K562 (cell line): ENCODE data around the gene MAPKAPK3. TPM values are rescaled to one million over a fixed set of nuclear protein-coding genes. Genes with fewer than 3 reads are reported as not detected.

Experiments used
- ARNT ChIP-seq, 2 experiments: fragments of 450-650 bp; IDR thresholded peaks; 2 replicates each; pipeline ENCODE4 v1.6.1; 2016; ENCODE audit warnings: mild to moderate bottlenecking in 1 of 2
- ATF3 ChIP-seq, 2 experiments: fragments of 450-650 bp in 1 of 2; sonication (generic) in 1 of 2; formaldehyde crosslinking in 1 of 2; IDR thresholded peaks in 1 of 2; conservative IDR thresholded peaks in 1 of 2; 2 replicates each; pipeline versions ENCODE4 v1.6.1 to v1.8.1; 2016 to 2023; ENCODE audit warnings: mild to moderate bottlenecking in 2 of 2, moderate library complexity in 2 of 2, inconsistent platforms in 1 of 2, missing genetic modification reagents in 1 of 2
- CBX3 ChIP-seq, 2 experiments: IDR thresholded peaks; 1 replicate in 1 of 2; 2 replicates in 1 of 2; pipeline ENCODE4 v1.6.1; 2012; ENCODE audit warnings: inconsistent platforms in 2 of 2, low read length in 2 of 2, borderline replicate concordance in 1 of 2, control low read depth in 1 of 2
- ETV5 ChIP-seq: sonication (generic); formaldehyde crosslinking; IDR thresholded peaks from 2 replicates; pipeline ENCODE4 v1.4.0; 2020; ENCODE audit warnings: low read depth, mild to moderate bottlenecking, missing genetic modification reagents
- EWSR1 ChIP-seq: fragments of 450-650 bp; IDR thresholded peaks from 2 replicates; pipeline ENCODE4 v1.6.1; 2018; ENCODE audit warnings: borderline replicate concordance, mild to moderate bottlenecking, low read depth, moderate library complexity; ENCODE audit not compliant: partially characterized antibody
- HNRNPK ChIP-seq: fragments of 200-400 bp; formaldehyde crosslinking; IDR thresholded peaks from one replicate; pipeline ENCODE4 v1.6.1; 2018; ENCODE audit warnings: mild to moderate bottlenecking, low read depth, low read length; ENCODE audit not compliant: poor library complexity, severe bottlenecking
- KLF16 ChIP-seq: IDR thresholded peaks from 2 replicates; pipeline ENCODE4 v1.6.1; 2016; ENCODE audit warnings: antibody characterized with exemption
- L3MBTL2 ChIP-seq: fragments of 450-650 bp; IDR thresholded peaks from 2 replicates; pipeline ENCODE4 v1.6.1; 2016; ENCODE audit warnings: mild to moderate bottlenecking, moderate library complexity
- MAFK ChIP-seq: IDR thresholded peaks from 2 replicates; pipeline ENCODE4 v1.6.1; 2011; ENCODE audit warnings: low read length, improper control_type of control experiment
- NFYB ChIP-seq: IDR thresholded peaks from 2 replicates; pipeline ENCODE4 v1.6.1; 2011; ENCODE audit warnings: mild to moderate bottlenecking, moderate library complexity; ENCODE audit not compliant: insufficient read length; ENCODE audit errors: extremely low read depth
- SFPQ ChIP-seq: fragments of 200-400 bp; formaldehyde crosslinking; IDR thresholded peaks from 2 replicates; pipeline ENCODE4 v1.6.1; 2017; ENCODE audit warnings: mild to moderate bottlenecking, low read depth, low read length, moderate library complexity
- SMAD3 ChIP-seq: fragments of 450-650 bp; formaldehyde crosslinking; conservative IDR thresholded peaks from 2 replicates; pipeline ENCODE4 v1.4.0; 2020; ENCODE audit warnings: mild to moderate bottlenecking
- ZNF175 ChIP-seq: fragments of 200-800 bp; sonication (Bioruptor generic); IDR thresholded peaks from 2 replicates; pipeline ENCODE4 v1.6.1; 2016; ENCODE audit warnings: low read depth, mild to moderate bottlenecking, missing genetic modification characterization, missing compliant biosample characterization
- ZNF311 ChIP-seq: fragments of 250-450 bp; sonication (Bioruptor Pico); IDR thresholded peaks from 2 replicates; pipeline ENCODE4 v1.4.0; 2020; ENCODE audit warnings: mild to moderate bottlenecking, moderate library complexity
- ZNF354B ChIP-seq: fragments of 250-450 bp; sonication (Bioruptor Pico); IDR thresholded peaks from 2 replicates; pipeline ENCODE4 v1.4.0; 2020
- ZNF655 ChIP-seq: fragments of 250-450 bp; sonication (Bioruptor Pico); IDR thresholded peaks from 2 replicates; pipeline ENCODE4 v1.5.0; 2021
- ZNF76 ChIP-seq: fragments of 250-450 bp; sonication (Bioruptor Pico); IDR thresholded peaks from 2 replicates; pipeline ENCODE4 v1.4.0; 2020; ENCODE audit warnings: mild to moderate bottlenecking, moderate library complexity, borderline replicate concordance
- polyA plus RNA-seq, 8 experiments: library from polyadenylated mRNA; depleted of rRNA in 4 of 8; stranded (reverse) in 5 of 8; unstranded in 3 of 8; fragments of >200 nt; fragmentation: Nextera tagmentation in 2 of 8; fragmentation: Illumina TruSeq in 1 of 8; extraction: Ambion mirVana in 2 of 8; extraction: Trizol in 1 of 8; gene quantifications; 2 replicates each; pipeline versions ENCODE4 v1.2.1 to v1.2.3, GENCODE V29; 2011 to 2014; ENCODE audit warnings: inconsistent platforms in 1 of 8, missing spikeins in 1 of 8
- total RNA-seq, 7 experiments: library from RNA; depleted of rRNA in 6 of 7; stranded (reverse); fragments of >200 nt in 6 of 7; fragmentation: Illumina TruSeq in 2 of 7; extraction: Trizol in 2 of 7; gene quantifications; 2 replicates each; pipeline versions ENCODE4 v1.2.1 to v1.2.3, GENCODE V29; 2011 to 2021; ENCODE audit warnings: low replicate concordance in 1 of 7
- TF ChIP-seq, protein P1 (sequence below): IDR thresholded peaks from 3 replicates; pipeline ENCODE4 v1.6.1; 2011; ENCODE audit warnings: borderline replicate concordance, mild to moderate bottlenecking; ENCODE audit not compliant: insufficient read length, insufficient read depth
- TF ChIP-seq, protein P2 (sequence below): fragments of 450-650 bp; formaldehyde crosslinking; IDR thresholded peaks from 2 replicates; pipeline ENCODE4 v1.4.0; 2022; ENCODE audit warnings: missing genetic modification characterization
- TF ChIP-seq, protein P3 (sequence below): sonication (generic); formaldehyde crosslinking; IDR thresholded peaks from 2 replicates; pipeline ENCODE4 v1.9.0; 2022; ENCODE audit warnings: mild to moderate bottlenecking, missing genetic modification reagents

Gene MAPKAPK3
- total and polyA plus RNA-seq, 9 of the 15 experiments (the other 6 are each of a cell fraction or from before 2014, with no cell fraction given), result 8.0 to 56.4 (median 41.2) TPM

DNA sequence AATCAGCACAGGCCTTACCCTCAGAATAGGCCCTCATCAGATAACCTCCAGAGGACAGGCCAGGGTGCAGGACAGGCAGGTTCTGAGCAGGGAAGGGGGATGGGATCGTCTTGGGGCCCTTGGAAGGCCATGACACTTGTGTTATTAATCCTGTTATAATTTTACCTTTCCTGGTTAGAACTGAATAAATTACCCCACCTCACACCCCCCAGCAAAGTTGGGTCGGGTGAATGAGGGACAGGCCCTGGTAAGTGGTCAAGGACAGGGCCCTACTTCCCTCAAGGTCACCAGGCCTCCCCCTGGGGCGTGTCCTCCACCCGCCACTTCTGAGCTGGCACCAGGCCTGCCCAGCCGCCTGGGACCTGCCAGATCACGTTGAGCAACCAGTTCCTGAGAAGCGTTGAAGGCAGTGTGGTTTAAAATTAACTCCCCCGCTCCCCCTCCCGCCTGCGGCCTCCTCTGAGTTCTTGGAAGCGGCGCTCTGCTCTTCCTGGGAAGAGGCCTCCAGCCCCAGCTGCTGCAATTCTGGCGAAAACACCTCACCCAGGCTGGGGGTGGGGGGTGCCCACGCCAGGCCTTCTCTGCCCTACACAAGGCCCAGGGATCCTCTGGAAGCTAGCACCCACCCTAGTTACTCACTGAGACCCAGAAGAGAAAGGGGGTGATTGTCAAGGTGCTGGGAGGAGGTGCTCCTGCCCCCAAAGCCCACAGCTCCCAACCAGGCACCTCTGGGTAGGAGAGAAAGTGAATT lies 15.9 kb upstream of the MAPKAPK3 start (continued):
- TF ChIP-seq ZNF655, result no peak
- TF ChIP-seq ARNT (IDR thresholded peaks at IDR 0.05), result no peak
- TF ChIP-seq L3MBTL2, result peak; percentile 60
- TF ChIP-seq ZNF311 (CRISPR knock-in tag), result peak; percentile 89
- TF ChIP-seq SMAD3 (CRISPR knock-in tag), result no peak
- no peak for TF ChIP-seq NFYB
- TF ChIP-seq ZNF175, result peak; percentile 54; the same call in 1 of the 2 replicates
- TF ChIP-seq ETV5 (CRISPR knock-in tag), result no peak
- 0 out of 2 replicates have a peak, but pooled peaks have one; percentile 31 for TF ChIP-seq ATF3 (IDR thresholded peaks at IDR 0.05)
- TF ChIP-seq ATF3 (CRISPR knock-in tag; conservative IDR thresholded peaks at IDR 0.05), result no peak
- TF ChIP-seq, protein P1, sequence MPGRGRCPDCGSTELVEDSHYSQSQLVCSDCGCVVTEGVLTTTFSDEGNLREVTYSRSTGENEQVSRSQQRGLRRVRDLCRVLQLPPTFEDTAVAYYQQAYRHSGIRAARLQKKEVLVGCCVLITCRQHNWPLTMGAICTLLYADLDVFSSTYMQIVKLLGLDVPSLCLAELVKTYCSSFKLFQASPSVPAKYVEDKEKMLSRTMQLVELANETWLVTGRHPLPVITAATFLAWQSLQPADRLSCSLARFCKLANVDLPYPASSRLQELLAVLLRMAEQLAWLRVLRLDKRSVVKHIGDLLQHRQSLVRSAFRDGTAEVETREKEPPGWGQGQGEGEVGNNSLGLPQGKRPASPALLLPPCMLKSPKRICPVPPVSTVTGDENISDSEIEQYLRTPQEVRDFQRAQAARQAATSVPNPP, result no peak
- TF ChIP-seq, protein P2, sequence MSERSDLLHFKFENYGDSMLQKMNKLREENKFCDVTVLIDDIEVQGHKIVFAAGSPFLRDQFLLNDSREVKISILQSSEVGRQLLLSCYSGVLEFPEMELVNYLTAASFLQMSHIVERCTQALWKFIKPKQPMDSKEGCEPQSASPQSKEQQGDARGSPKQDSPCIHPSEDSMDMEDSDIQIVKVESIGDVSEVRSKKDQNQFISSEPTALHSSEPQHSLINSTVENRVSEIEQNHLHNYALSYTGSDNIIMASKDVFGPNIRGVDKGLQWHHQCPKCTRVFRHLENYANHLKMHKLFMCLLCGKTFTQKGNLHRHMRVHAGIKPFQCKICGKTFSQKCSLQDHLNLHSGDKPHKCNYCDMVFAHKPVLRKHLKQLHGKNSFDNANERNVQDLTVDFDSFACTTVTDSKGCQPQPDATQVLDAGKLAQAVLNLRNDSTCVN (CRISPR knock-in tag), result no peak
- TF ChIP-seq SFPQ, result no peak
- TF ChIP-seq, protein P3, sequence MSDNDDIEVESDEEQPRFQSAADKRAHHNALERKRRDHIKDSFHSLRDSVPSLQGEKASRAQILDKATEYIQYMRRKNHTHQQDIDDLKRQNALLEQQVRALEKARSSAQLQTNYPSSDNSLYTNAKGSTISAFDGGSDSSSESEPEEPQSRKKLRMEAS, result peak; percentile 35
- no peak for TF ChIP-seq EWSR1
- TF ChIP-seq HNRNPK, result no peak
- TF ChIP-seq ZNF354B (CRISPR knock-in tag), result no peak
- no peak for TF ChIP-seq MAFK
- TF ChIP-seq CBX3 (IDR thresholded peaks at IDR 0.05; ENCODE audit: borderline replicate concordance in 1 of 2, low read length in 2 of 2), result no peak
- peak; percentile 85; the same call in 1 of the 2 replicates for TF ChIP-seq ZNF76 (CRISPR knock-in tag)
- TF ChIP-seq KLF16, result peak; percentile 91
